Retinal pigment epithelial cell (primary cell): Measurements from ENCODE around the gene BCL2L11.

Experiments
- DNase-seq: peaks from one replicate; pipeline ENCODE4 v3.0.0-alpha.2; 2010; ENCODE audit warnings: low read depth
- H3K4me3 ChIP-seq: 2 replicates; pipeline ENCODE4 v1.5.1; 2011; ENCODE audit warnings: mild to moderate bottlenecking, low read length, control low read depth, moderate library complexity
- TF ChIP-seq, protein P1 (sequence below): conservative IDR thresholded peaks from 2 replicates; pipeline ENCODE4 v1.5.1; 2011; ENCODE audit warnings: low read depth, low read length, control low read depth, inconsistent platforms

Gene BCL2L11

DNA sequence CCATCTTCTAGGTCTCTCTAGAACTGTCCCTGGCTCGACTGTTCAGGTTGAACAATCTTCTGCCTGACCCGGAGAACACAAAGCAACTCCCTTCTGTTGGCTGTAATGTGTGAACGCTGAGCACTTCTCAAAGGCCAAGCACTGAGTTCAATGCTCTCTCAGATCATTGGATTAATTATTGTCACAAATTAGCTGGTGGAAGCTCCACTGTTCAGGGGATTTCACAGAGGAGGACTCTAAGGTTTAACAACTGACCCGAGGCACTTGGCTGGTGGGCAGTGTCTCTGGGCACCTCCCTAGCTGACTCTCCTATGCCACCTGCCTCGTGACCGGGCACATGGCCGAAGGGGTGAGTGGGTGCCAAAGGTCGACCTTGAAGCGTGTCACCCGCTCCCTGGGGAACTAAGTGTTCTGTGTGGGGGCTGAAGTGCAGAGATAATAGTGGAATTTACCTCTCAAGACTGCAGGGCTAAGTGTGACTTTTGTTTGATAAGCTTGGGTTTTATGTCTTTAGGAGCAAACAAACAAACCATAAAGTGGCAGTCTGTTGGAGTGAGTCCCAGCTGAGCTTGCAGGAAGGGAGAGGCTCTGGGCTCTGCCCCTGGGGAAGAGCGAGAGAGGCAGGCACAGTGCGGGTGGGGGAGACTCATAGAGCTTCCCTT, 64.8 kb downstream of the BCL2L11 start:
- TF ChIP-seq, protein P1, sequence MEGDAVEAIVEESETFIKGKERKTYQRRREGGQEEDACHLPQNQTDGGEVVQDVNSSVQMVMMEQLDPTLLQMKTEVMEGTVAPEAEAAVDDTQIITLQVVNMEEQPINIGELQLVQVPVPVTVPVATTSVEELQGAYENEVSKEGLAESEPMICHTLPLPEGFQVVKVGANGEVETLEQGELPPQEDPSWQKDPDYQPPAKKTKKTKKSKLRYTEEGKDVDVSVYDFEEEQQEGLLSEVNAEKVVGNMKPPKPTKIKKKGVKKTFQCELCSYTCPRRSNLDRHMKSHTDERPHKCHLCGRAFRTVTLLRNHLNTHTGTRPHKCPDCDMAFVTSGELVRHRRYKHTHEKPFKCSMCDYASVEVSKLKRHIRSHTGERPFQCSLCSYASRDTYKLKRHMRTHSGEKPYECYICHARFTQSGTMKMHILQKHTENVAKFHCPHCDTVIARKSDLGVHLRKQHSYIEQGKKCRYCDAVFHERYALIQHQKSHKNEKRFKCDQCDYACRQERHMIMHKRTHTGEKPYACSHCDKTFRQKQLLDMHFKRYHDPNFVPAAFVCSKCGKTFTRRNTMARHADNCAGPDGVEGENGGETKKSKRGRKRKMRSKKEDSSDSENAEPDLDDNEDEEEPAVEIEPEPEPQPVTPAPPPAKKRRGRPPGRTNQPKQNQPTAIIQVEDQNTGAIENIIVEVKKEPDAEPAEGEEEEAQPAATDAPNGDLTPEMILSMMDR = no peak
- no peak for DNase-seq
- no peak overlapping the region for H3K4me3 ChIP-seq

DNA sequence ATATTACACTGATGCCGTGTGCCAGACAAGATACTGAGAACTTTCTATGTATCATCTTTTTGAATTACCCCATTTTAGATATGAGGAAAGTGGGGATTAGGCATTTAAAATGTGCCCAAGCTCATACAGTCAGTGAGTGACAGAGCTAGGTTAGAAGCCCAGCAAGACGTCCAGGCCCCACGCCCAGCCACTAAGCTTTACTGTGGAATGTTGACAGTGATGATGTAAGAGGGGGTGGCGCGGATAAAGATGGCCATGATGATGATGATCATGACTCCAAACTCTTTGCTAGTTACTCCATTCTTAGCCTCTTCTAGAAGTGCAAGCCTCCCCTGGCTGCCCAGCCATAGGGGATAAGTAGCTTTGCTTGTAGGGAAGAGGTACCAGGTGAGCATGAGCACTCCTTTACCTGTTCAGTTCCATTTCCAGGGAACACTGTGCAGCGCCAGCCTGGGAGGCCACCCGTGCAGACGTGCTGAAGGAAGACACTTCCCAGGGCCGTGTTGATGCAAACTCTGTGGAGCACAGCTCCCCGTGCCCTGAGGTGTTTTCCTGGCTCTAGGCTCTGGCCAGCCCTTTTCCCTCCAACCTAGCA, 65.5 kb downstream of the BCL2L11 start:
- no peak for DNase-seq
- TF ChIP-seq, protein P1 = no peak

DNA sequence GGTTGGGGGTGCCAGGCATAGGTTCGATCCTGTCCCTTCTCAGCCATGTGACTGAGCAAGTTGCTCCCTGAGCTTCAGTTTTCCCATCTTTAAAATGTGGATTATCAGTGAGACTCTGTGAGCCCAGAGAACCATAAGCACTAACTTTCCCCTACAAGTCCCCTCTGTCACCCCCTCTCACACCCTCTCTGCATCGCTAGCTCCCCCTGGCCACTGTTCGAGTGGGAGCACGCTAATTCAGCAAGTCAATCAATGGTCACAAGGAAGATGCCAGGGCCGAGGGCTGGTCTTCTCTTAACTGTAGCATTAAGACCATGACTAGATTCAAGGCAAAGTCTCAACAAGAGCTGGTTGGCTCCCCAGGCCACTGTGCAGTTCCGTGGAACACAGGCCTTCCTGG, 66.2 kb downstream of the BCL2L11 start:
- TF ChIP-seq, protein P1 = no peak
- DNase-seq = no peak
- no peak overlapping the region for H3K4me3 ChIP-seq

More for the DNA sequence above, 65.5 kb downstream of the BCL2L11 start:
- H3K4me3 ChIP-seq = no peak overlapping the region

DNA sequence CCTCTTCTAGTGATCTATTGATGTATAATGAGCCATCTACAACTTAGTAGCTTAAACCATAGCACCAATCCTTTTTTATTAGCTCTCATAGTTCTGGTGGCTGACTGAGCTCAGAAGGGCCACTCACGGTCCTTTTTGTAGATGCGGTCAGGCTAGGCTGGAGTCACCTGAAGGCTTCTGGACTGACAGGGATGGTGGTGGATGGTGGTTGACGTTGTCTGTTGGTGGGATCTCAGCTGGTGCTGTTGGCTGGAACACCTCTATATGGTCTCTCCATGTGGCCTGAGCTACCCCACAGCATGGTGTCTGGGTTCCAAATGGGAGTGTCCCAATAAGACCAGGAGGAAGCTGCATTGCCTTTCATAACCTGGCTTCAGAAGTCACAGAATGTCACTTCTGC, 68.0 kb downstream of the BCL2L11 start:
- H3K4me3 ChIP-seq = no peak overlapping the region
- TF ChIP-seq, protein P1 = no peak
- DNase-seq = no peak

DNA sequence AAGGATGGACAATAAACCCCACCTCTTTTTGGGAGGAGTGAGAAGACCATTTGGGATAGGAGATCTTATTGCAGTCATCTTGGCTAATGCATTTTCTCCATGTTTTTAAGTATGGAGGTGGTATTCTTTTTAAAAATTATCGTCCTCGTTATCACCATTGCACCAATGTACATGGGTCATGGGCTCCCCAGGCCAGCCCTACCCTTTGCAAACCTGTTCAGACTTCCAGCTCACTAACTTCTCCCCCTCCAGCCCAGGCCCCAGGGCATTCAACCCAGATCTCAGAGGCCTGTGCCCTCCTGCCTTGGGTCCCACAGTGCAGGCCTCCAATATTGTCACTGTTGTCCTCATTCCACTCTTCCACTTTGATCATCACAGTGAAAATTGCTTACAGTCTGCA, 68.4 kb downstream of the BCL2L11 start:
- TF ChIP-seq, protein P1 = no peak
- no peak for DNase-seq
- H3K4me3 ChIP-seq = no peak overlapping the region

DNA sequence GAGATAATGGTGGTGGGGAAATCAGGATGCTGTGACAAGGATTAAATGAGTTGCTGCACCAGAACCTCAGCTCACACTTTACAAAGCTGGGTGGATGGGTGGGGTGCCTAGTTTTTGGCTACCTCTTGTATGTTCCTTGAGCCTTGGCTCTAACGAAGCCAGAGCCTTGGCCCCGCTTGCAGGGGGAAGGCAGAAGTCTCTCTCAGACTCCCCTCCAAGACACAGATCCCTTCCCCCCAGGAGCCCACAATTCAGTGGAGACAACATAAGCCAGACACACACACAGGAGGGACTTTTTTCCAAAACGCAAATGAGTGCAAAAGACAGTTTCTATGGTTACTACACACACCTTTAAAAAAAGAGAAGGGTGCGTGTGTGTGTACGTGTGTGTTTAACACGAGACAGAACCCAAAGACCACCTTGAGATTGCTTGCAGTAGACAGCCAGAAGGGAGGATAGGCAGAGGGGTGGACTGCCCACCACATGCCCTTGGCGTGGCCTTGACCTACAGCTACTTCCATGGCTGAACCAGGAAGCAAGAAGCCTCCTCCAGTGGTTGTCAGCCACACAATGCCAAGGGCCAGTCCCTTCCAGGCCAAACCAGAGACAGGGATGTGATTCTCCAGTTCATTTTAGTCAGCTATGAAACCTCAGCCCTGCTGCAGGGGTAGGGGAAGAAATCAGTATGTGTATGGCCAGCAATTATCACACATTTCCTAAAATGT, 70.3 kb downstream of the BCL2L11 start:
- TF ChIP-seq, protein P1 = no peak
- no peak for DNase-seq
- no peak overlapping the region for H3K4me3 ChIP-seq

DNA sequence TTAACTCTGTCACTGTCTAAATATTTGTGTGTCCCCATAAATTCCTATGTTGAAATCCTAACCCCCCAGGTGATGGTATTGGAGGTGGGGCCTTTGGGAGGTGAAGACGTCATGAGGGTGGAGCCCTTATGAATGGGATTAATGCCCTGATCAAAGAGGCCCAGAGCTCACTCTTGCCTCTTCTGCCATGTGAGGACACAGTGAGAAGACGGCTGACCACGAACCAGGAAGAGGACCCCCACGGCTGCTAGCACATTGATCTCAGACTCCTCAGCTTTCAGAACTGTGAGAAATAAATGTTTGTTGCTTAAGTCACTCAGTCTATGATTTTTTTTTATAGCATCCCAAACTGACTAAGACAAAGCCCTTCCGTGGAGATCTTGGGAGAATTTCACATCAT, 71.2 kb downstream of the BCL2L11 start:
- no peak overlapping the region for H3K4me3 ChIP-seq
- DNase-seq = no peak
- TF ChIP-seq, protein P1 = no peak
